OCI-LY3 (cell line): ENCODE data around the gene CPXM1.
"Not testable (repeated sequence)": the region's sequence is repeated elsewhere in the genome, so short reads cannot be mapped to it uniquely, and the experiment has no call there.

ENCODE experiments used
- H2AFZ ChIP-seq: fragments of 200-600, 300-600 bp; shearing (Covaris generic); 2 replicates; pipeline ENCODE4 v1.6.0; 2014; ENCODE audit warnings: antibody characterized with exemption, low read depth, low read length
- H3K27ac ChIP-seq: fragments of 200-600, 300-600 bp; sonication (generic); 2 replicates; pipeline ENCODE4 v1.5.1; 2014; ENCODE audit warnings: mild to moderate bottlenecking, low read length, moderate library complexity, mixed read lengths
- H3K27me3 ChIP-seq: fragments of 200-600, 300-600 bp; sonication (generic); 2 replicates; pipeline ENCODE4 v1.6.1; 2014; ENCODE audit warnings: low read depth, low read length, mixed read lengths
- H3K36me3 ChIP-seq: fragments of 200-600, 300-600 bp; sonication (generic); replicated peaks from 2 replicates; pipeline ENCODE3; 2014; ENCODE audit warnings: low read depth, low read length, mixed read lengths
- H3K4me1 ChIP-seq: fragments of 300-600, 200-600 bp; sonication (generic); 2 replicates; pipeline ENCODE4 v1.6.1; 2014; ENCODE audit warnings: low read length, mixed read lengths
- H3K4me2 ChIP-seq: fragments of 200-600, 300-600 bp; sonication (generic); 2 replicates; pipeline ENCODE4 v1.6.1; 2014; ENCODE audit warnings: low read length, mixed read lengths
- H3K4me3 ChIP-seq: fragments of 300-600, 200-600 bp; sonication (generic); 2 replicates; pipeline ENCODE4 v1.5.1; 2014; ENCODE audit warnings: antibody characterized with exemption, mild to moderate bottlenecking, low read length, moderate library complexity
- H3K79me2 ChIP-seq: fragments of 300-600, 200-600 bp; shearing (Covaris generic); 2 replicates; pipeline ENCODE4 v1.6.1; 2014; ENCODE audit warnings: mild to moderate bottlenecking, low read length, mixed read lengths
- H3K9ac ChIP-seq: fragments of 300-600, 200-600 bp; shearing (Covaris generic); 2 replicates; pipeline ENCODE4 v1.6.0; 2014; ENCODE audit warnings: mild to moderate bottlenecking, low read length, moderate library complexity
- H3K9me3 ChIP-seq: fragments of 200-600, 300-600 bp; shearing (Covaris generic); 2 replicates; pipeline ENCODE4 v1.6.1; 2014; ENCODE audit warnings: low read length, mixed read lengths; ENCODE audit not compliant: insufficient read depth
- H4K20me1 ChIP-seq: fragments of 200-600, 300-600 bp; sonication (generic); 2 replicates; pipeline ENCODE4 v1.6.1; 2016; ENCODE audit warnings: low read length, mixed read lengths; ENCODE audit not compliant: insufficient read depth
- EZH2phosphoT487 ChIP-seq: fragments of 200-600 bp; shearing (Covaris generic); IDR thresholded peaks from 2 replicates; pipeline ENCODE4 v1.6.1; 2018; ENCODE audit warnings: antibody characterized with exemption, mixed run types, low read depth
- TF ChIP-seq, protein P1 (sequence below): fragments of 200-600, 300-600 bp; sonication (generic); IDR thresholded peaks from 2 replicates; pipeline ENCODE4 v1.5.1; 2014; ENCODE audit warnings: antibody characterized with exemption, low read length, low read depth

The CPXM1 gene

DNA sequence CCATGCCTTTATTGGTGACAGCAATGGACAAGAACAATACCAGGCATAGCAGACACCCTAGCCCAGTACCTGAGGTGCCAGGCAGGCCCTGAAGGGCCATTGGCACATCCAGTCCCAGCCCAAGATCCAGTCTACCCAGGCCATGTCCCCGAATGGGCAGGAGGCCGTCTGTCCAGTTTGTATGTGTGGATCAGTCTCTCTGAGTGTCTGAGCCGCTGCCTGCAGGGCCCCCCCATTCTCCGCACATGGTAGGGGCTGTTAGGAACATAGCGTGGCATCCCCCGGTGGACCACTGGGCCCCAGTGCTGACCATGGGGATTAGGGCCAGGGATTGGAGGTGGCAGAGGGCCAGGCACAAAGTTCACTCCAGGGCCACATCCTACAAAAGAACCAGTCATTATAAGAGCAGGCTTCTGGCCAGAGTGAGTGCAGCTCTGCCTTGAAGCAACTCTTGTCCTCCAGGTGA lies 34.9 kb upstream of the CPXM1 start:
- Histone ChIP-seq H3K27ac (no peak overlapping the region), H2AFZ (no peak overlapping the region), H3K79me2 (no peaks in the 10 kb centered on the region; the same call in 1 of the 2 replicates), H3K4me1 (peaks cover 18% of the 10 kb centered on the region), H3K36me3 (peaks cover 20% of the 10 kb centered on the region), H3K4me2 (no peak overlapping the region), H3K4me3 (no peak overlapping the region), H3K9me3 (no peaks in the 10 kb centered on the region), H3K9ac (no peak overlapping the region), H3K27me3 (no peaks in the 10 kb centered on the region), H4K20me1 (no peaks in the 10 kb centered on the region)
- TF ChIP-seq EZH2phosphoT487: no peak
- TF ChIP-seq, protein P1, sequence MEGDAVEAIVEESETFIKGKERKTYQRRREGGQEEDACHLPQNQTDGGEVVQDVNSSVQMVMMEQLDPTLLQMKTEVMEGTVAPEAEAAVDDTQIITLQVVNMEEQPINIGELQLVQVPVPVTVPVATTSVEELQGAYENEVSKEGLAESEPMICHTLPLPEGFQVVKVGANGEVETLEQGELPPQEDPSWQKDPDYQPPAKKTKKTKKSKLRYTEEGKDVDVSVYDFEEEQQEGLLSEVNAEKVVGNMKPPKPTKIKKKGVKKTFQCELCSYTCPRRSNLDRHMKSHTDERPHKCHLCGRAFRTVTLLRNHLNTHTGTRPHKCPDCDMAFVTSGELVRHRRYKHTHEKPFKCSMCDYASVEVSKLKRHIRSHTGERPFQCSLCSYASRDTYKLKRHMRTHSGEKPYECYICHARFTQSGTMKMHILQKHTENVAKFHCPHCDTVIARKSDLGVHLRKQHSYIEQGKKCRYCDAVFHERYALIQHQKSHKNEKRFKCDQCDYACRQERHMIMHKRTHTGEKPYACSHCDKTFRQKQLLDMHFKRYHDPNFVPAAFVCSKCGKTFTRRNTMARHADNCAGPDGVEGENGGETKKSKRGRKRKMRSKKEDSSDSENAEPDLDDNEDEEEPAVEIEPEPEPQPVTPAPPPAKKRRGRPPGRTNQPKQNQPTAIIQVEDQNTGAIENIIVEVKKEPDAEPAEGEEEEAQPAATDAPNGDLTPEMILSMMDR: no peak

DNA sequence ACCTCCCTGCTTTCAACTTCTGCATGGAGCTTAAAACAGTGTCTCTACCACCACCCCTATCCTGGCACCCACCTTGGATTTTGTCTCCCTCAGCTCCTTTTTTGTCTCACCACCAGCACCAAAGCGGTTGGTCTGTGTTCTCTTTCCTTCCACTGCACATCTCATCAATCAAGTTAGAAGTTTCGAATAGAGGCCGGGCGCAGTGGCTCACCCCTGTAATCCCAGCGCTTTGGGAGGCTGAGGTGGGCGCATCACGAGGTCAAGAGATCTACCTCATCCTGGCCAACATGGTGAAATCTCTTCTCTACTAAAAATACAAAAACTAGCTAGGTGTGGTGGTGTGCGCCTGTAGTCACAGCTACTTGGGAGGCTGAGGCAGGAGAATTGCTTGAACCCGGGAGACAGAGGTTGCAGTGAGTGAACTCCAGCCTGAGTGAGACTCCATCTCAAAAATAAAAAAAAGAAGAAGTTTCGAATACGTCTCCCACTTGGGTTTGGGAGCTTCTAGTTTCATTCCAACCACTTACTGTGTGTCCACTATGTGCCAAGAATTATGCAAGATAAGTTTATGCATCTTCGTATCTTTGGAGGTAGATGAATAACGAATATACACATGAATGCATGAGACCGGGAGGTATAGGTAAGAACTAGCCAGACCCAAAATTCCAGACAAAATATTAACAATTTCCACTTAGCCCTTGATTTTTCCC lies 34.1 kb upstream of the CPXM1 start:
- peaks cover 15% of the 10 kb centered on the region for H3K4me1 ChIP-seq
- H3K79me2 ChIP-seq: no peaks in the 10 kb centered on the region

DNA sequence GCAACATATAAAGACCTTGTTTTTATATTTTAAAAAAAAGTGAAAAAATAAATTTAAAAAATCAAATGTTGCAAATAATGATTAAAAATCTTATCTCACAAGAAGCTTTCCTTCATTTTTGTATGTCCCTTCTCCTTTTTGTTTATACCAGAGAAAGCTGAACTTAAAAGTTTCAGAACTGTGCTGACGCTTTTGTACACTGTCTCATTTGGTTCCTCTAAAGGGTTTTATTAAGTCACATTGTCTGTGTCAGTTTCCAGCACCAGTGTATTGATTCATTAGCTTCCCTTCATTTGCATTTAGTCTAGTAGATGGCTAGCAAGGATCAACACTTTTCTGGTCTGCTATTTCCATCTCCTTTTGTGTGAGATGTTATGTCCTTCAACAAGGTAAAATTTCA lies 33.3 kb upstream of the CPXM1 start:
- no peak overlapping the region for H3K4me2 ChIP-seq
- no peak overlapping the region for H2AFZ ChIP-seq
- no peaks in the 10 kb centered on the region for H4K20me1 ChIP-seq
- H3K9me3 ChIP-seq: no peaks in the 10 kb centered on the region
- TF ChIP-seq, protein P1: no peak
- TF ChIP-seq EZH2phosphoT487: no peak
- no peak overlapping the region for H3K4me3 ChIP-seq
- H3K27me3 ChIP-seq: peaks cover 12% of the 10 kb centered on the region
- H3K36me3 ChIP-seq: peaks cover 20% of the 10 kb centered on the region
- no peaks in the 10 kb centered on the region for H3K79me2 ChIP-seq
- peaks cover 15% of the 10 kb centered on the region for H3K4me1 ChIP-seq
- no peak overlapping the region for H3K9ac ChIP-seq
- H3K27ac ChIP-seq: no peak overlapping the region

More for the DNA sequence above, 34.1 kb upstream of the CPXM1 start:
- no peak overlapping the region for H3K9ac ChIP-seq
- no peak for TF ChIP-seq EZH2phosphoT487
- TF ChIP-seq, protein P1: no peak
- H2AFZ ChIP-seq: no peak overlapping the region
- H3K4me3 ChIP-seq: no peak overlapping the region
- H3K4me2 ChIP-seq: no peak overlapping the region
- no peaks in the 10 kb centered on the region for H4K20me1 ChIP-seq
- H3K27me3 ChIP-seq: peaks cover 5% of the 10 kb centered on the region; the same call in 1 of the 2 replicates
- no peak overlapping the region for H3K27ac ChIP-seq
- H3K36me3 ChIP-seq: peaks cover 20% of the 10 kb centered on the region
- H3K9me3 ChIP-seq: no peaks in the 10 kb centered on the region

DNA sequence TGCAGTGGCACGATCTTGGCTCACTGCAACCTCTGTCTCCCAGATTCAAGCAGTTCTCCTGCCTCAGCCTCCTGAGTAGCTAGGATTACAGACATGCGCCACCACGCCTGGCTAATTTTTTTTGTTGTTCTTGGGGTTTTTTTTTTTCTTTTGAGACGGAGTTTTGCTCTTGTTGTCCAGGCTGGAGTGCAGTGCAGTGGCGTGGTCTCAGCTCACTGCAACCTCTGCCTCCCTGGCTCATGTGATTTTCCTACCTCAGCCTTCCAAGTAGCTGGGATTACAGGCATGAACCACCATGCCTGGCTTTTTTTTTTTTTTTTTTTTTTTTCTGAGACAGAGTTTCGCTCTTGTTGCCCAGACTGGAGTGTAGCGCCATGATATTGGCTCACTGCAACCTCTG lies 30.8 kb upstream of the CPXM1 start:
- not testable (repeated sequence) for H3K4me3 ChIP-seq, H4K20me1 ChIP-seq, H2AFZ ChIP-seq, H3K27ac ChIP-seq, H3K79me2 ChIP-seq, H3K9ac ChIP-seq, H3K4me2 ChIP-seq, H3K9me3 ChIP-seq
- Histone ChIP-seq H3K27me3 (peaks cover 18% of the 10 kb centered on the region), H3K36me3 (peaks cover 13% of the 10 kb centered on the region), H3K4me1 (peaks cover 26% of the 10 kb centered on the region)
